Skeletal muscle tissue (tissue), 4 donors: ENCODE results near the gene LBR. TPM values are rescaled to one million over a fixed set of nuclear protein-coding genes. Genes with fewer than 3 reads are reported as not detected.

ENCODE experiments used
- H3K27ac ChIP-seq: one replicate; pipeline ENCODE4 v1.7.0; 2013; ENCODE audit warnings: mild to moderate bottlenecking, low read depth, low read length, inconsistent platforms
- H3K27me3 ChIP-seq, 3 donors: one replicate each; pipeline ENCODE4 v1.7.0; 2013; ENCODE audit warnings: low read length in 3 of 3; ENCODE audit not compliant: control insufficient read depth in 3 of 3, insufficient read depth in 3 of 3
- H3K36me3 ChIP-seq, 3 donors: one replicate each; pipeline ENCODE4 v1.7.0; 2013; ENCODE audit warnings: low read length in 3 of 3; ENCODE audit not compliant: control insufficient read depth in 3 of 3, insufficient read depth in 3 of 3
- H3K4me1 ChIP-seq, 3 donors: one replicate each; pipeline ENCODE4 v1.7.0; 2013; ENCODE audit warnings: low read length in 3 of 3, mild to moderate bottlenecking in 3 of 3; ENCODE audit not compliant: control insufficient read depth in 3 of 3, insufficient read depth in 3 of 3
- H3K4me3 ChIP-seq, 3 donors: one replicate each; pipeline ENCODE4 v1.7.0; 2013; ENCODE audit warnings: low read length in 3 of 3
- H3K9ac ChIP-seq, 3 donors: one replicate each; pipeline ENCODE4 v1.7.0; 2013; ENCODE audit warnings: low read length in 3 of 3, mild to moderate bottlenecking in 3 of 3, moderate library complexity in 2 of 3, low read depth in 1 of 3
- H3K9me3 ChIP-seq, 3 donors: one replicate each; pipeline ENCODE4 v1.7.0; 2013; ENCODE audit warnings: low read length in 3 of 3; ENCODE audit not compliant: control insufficient read depth in 3 of 3
- total RNA-seq: library from RNA; depleted of rRNA; stranded (reverse); fragments of >200 nt; gene quantifications from one replicate; pipeline ENCODE4 v1.2.3, GENCODE V29; 2014
- donor health status: Osteomylitis.

LBR gene
- total RNA-seq, 1 donor from 2014 or later, result 39.7 TPM

DNA sequence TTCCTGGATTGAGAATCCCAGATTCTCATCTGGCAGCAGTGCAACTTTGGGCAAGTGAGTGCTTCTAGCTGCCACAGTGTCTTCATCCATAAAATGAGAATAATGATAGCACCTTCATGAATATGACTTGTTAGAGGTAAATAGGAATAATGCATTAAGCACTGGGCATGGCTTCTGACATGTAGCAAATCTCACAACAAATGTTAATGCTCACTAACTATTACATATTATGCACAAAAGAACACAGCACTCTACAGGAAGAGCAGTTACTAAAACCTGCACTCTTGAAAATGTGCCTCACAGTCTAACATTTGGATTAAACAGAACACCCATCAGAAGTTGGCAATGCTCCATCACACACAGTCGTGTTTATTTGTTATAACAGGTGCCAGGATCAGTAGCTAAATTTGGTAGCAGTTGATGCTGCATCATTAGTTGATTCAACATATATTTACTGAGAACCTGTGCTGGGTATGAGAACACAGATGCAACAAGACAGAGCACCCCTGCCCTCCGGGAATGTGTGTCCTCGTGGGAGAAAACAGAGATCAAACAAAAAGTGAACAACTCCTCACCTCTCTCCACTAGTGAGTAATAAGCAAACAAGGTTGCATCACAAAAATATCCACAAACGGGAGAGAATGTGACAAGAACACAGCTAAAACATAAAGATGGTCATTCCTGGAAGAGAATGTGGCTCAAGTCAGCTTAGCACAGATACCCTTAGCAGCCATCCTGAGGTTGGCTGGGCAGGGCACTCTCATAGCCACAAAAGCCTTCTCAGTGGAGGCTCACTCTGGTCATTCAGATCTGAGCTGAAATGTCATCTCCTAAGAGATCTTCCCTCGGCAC, 26.2 kb upstream of the LBR start:
- no peak overlapping the region for H3K27ac ChIP-seq
- H3K4me1 ChIP-seq, result peaks cover 0 to 3% (median 2%) of the 10 kb centered on the region in 3 donors
- H3K36me3 ChIP-seq, result no peaks in the 10 kb centered on the region
- H3K27me3 ChIP-seq, result peaks cover 0 to 9% (median 0%) of the 10 kb centered on the region in 3 donors
- no peak overlapping the region for H3K9ac ChIP-seq
- H3K9me3 ChIP-seq, result no peaks in the 10 kb centered on the region
- no peak overlapping the region for H3K4me3 ChIP-seq

DNA sequence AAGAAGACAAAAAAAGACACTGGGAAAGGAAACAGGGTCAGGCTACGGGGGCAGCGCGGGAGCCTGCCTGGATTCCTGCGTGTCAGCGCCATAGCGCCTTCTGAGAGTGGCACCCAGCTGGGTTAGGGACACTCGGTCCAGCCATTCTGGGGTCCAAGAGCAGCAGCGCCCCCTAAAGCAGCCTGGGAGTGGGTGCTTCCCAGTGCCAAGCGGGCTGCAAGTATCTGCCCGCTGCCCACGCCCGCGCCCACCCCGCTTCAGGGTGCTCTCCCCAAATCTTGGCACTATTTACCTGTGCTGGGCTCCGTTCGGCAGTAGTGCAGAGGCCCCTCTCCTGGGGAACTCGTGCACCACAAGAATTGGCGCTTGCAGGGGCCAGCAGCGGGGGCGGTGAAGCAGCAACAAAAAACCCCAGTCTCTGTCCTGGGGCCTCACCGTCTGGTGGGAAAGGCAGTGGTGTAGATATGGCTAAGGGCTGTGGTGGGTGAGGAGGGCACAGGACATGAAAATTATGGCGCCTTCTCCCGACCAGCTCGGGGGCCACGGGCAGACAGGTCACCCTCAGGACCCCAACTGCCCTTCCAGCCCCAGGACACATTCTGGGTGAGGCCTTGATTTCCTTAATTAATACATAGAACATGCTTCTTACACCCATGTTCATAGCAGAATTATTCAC, 24.1 kb upstream of the LBR start:
- Histone ChIP-seq H3K9ac (no peak overlapping the region), H3K27me3 (peaks cover 0 to 15% (median 10%) of the 10 kb centered on the region in 3 donors), H3K4me1 (peaks cover 13 to 18% (median 16%) of the 10 kb centered on the region in 3 donors), H3K4me3 (no peak overlapping the region), H3K9me3 (no peaks in the 10 kb centered on the region), H3K36me3 (no peaks in the 10 kb centered on the region), H3K27ac (no peak overlapping the region)

DNA sequence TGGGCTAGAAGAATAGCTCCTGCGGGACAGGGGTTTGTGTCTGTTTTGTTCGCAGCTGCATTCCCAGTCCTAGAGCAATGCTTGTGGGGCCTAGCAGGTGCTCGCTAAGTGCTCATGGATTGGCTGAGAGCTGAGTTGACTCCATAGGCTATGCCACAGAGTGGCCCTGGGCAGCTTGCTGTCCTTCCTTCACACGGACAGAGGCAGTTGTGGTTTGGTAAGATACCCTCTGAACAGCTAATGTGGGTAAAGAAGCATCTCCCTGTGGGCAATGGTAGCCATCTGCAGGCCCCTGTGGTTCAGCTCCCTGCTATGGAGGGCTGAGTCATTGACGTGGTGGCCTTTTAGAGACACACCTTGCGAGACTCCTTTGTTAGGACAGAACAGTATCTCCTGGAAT, 23.5 kb upstream of the LBR start:
- Histone ChIP-seq H3K4me1 (peaks cover 13 to 25% (median 23%) of the 10 kb centered on the region in 3 donors), H3K27me3 (peaks cover 0 to 15% (median 10%) of the 10 kb centered on the region in 3 donors), H3K36me3 (no peaks in the 10 kb centered on the region), H3K27ac (no peak overlapping the region), H3K4me3 (no peak overlapping the region), H3K9ac (no peak overlapping the region), H3K9me3 (no peaks in the 10 kb centered on the region)

DNA sequence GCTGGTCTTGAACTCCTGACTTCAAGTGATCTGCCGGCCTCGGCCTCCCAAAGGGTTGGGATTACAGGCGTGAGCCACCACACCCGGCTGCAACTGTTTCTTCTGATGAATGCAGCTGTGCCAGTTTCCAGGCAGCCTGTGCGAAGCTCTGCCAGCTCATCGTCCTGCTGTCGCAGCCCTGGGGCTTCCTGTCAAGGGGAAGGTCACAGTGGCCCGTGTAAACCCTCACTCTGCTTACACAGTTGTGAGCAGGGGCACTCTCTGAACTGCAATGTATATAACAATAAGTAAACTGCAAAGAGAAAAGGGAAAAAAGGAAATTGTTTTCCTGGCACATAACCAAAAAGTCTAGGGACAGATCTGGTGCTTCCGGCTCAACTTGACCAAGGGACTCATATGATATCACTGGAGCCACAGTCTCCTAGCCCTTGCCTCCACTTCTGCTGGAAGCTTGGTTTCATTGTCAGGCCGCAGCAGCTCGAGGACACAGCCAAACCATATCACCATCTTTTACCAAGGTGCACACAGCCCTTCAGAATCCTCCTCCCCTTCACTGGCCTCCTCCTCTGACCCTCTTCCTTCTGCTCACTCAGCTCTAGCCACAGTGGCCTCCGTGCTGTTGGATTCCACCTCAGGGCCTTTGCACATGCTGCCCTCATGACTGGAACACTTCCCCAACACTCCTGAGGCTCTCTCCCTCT, 22.8 kb upstream of the LBR start:
- H3K27ac ChIP-seq, result peak overlapping the region; percentile 11
- peaks cover 0 to 15% (median 10%) of the 10 kb centered on the region in 3 donors for H3K27me3 ChIP-seq
- no peak overlapping the region for H3K9ac ChIP-seq
- no peaks in the 10 kb centered on the region for H3K9me3 ChIP-seq
- no peak overlapping the region for H3K4me3 ChIP-seq
- no peaks in the 10 kb centered on the region for H3K36me3 ChIP-seq
- H3K4me1 ChIP-seq, result peaks cover 17 to 31% (median 30%) of the 10 kb centered on the region in 3 donors

DNA sequence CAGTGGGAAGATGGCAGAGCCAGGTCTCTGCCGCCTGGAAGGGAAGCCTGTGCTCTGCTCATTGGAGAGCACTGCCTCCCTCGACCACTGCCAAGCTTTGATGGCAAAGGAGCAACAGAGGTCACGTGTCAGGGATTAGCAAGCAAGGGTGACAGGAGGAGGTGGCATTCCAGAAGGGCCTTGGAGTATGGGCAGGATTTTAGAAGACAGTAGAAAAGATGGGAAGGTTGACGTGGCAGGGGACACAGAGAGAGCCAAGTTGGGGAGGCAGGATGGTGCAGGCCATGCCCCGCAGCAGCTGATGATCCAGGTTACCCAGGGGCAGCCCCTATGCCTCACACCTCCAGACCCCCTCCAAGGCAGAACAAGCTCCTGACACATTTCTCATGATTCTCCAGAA, 21.9 kb upstream of the LBR start:
- H3K9ac ChIP-seq, result no peak overlapping the region
- H3K4me1 ChIP-seq, result peaks cover 19 to 35% (median 33%) of the 10 kb centered on the region in 3 donors
- no peak overlapping the region for H3K4me3 ChIP-seq
- H3K27ac ChIP-seq, result no peak overlapping the region
- no peaks in the 10 kb centered on the region for H3K9me3 ChIP-seq
- H3K36me3 ChIP-seq, result no peaks in the 10 kb centered on the region
- H3K27me3 ChIP-seq, result peaks cover 0 to 15% (median 10%) of the 10 kb centered on the region in 3 donors

DNA sequence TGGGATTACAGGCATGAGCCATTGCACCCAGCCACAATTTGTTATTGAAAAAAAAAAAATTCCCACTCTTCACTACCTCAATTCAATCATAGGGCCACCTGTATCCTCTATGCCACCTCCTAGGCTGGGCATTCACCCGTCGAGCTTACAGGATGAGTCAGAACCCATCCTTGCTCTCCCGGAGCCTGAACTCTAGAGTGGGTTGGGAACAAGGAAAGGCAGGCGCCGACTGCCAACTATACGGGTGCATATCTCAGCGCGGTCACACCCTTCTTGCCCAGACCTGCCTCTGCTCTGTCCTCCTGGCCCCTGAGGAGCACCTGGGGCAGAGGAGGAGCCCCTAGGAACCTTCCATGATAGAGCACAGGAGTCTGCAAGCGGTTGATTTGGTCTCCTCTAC, 21.4 kb upstream of the LBR start:
- Histone ChIP-seq H3K4me1 (peaks cover 19 to 35% (median 33%) of the 10 kb centered on the region in 3 donors), H3K4me3 (no peak overlapping the region)

DNA sequence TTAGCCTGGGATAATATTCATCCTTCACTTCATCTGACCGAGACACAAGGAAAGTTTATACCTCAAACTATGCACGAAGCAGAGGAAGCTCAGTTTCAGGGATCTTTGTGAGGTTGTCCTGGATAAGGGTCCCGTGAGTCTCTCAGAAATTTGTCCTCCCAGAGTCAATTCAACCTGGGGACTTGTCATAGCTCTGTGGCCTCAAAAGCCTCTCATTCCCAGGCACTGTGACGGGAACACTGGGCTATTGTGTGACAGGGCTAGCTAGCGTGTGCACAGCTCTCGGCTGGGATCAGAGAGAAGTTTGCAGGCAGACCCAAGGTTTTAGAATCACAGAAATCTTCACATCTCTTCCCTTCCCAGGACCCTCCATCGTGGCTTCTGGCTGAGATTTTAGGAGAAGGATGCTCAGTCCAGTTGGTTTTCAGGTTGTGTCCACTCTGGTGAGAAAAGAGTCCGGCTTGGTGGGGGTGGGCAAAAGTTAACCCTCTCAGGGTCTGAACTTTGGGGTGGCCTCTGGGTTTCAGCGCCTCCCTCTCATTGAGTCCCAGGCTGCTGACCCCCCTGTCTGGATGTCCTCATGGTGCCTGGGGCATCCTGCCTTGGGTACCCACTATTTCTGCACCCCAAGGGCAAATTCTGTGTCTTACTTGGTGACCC, 20.4 kb upstream of the LBR start:
- H3K27ac ChIP-seq, result peak overlapping the region; percentile 48
- no peaks in the 10 kb centered on the region for H3K36me3 ChIP-seq
- H3K9ac ChIP-seq, result peak overlapping the region; percentile 2 to 58 (median 43)
- no peaks in the 10 kb centered on the region for H3K9me3 ChIP-seq
- H3K4me3 ChIP-seq, result peak overlapping the region in 1 of 3 donors; percentile 48
- H3K4me1 ChIP-seq, result peaks cover 19 to 39% (median 33%) of the 10 kb centered on the region in 3 donors
- peaks cover 0 to 15% (median 10%) of the 10 kb centered on the region in 3 donors for H3K27me3 ChIP-seq

More for the DNA sequence above, 21.4 kb upstream of the LBR start:
- no peaks in the 10 kb centered on the region for H3K9me3 ChIP-seq
- no peaks in the 10 kb centered on the region for H3K36me3 ChIP-seq
- peaks cover 0 to 15% (median 10%) of the 10 kb centered on the region in 3 donors for H3K27me3 ChIP-seq
- H3K27ac ChIP-seq, result no peak overlapping the region
- no peak overlapping the region for H3K9ac ChIP-seq

DNA sequence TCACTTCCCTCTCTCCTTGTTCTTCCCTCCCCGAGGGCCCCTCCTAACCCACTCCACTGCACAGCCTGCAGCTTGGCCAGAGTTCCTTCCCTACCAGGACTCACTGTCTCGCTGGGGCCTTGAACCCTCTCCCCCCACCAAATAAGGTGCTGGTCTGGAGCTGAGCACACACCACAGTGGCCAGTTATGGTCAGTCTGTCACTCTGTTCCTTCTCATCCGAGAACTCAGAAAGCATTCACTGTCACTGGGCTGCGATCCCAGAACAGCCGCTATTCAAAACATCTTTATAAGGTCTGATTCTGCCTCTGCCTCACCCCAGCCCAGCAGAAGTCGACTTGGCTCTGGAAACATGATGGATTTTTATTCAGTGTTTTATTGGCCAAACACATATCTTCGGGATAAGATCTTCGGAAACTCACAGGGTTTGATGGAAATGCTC, 19.8 kb upstream of the LBR start:
- H3K27me3 ChIP-seq, result peaks cover 0 to 15% (median 10%) of the 10 kb centered on the region in 3 donors
- no peaks in the 10 kb centered on the region for H3K9me3 ChIP-seq
- peak overlapping the region; percentile 48 for H3K27ac ChIP-seq
- H3K4me3 ChIP-seq, result peak overlapping the region in 1 of 3 donors; percentile 48
- peaks cover 19 to 40% (median 33%) of the 10 kb centered on the region in 3 donors for H3K4me1 ChIP-seq
- no peaks in the 10 kb centered on the region for H3K36me3 ChIP-seq
- peak overlapping the region; percentile 2 to 58 (median 43) for H3K9ac ChIP-seq

DNA sequence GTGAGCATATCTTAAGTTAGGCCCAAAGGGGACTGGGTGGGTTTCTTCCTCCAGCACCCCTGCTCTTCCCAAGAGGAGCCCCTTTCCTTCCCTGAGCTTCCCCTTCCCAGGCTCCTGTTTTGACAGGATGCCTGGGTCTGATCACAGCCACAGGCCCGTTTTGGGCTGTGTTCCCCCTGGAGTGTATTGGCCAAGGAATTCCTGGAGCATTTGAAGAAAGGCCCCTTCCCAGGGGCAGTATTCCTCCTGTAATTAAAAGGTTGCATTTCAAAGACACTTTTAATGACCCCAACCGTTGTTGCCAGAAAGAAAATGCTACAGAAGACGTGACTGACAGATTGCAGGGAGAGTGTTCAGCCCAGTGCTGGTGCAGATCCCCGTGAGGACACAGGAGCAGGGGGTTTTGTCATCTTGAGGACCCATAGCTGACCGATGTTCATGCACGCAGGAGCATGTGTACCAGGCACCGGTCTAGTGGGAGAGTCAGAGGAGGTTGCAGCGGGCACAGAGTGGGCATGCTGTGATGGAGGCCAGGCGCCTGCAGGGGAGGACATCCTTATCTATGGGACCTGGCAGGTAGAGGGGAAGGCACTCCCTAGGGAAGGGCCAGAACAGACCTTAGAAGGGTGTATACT, 19.3 kb upstream of the LBR start:
- Histone ChIP-seq H3K9ac (peak overlapping the region in 1 of 3 donors; percentile 58), H3K4me3 (no peak overlapping the region), H3K4me1 (peaks cover 19 to 43% (median 36%) of the 10 kb centered on the region in 3 donors), H3K27me3 (peaks cover 0 to 15% (median 10%) of the 10 kb centered on the region in 3 donors), H3K36me3 (no peaks in the 10 kb centered on the region), H3K27ac (peak overlapping the region; percentile 48), H3K9me3 (no peaks in the 10 kb centered on the region)
